ENCODE measurements around the gene HSPB1.
"Not testable (repeated sequence)": the region's sequence is repeated elsewhere in the genome, so short reads cannot be mapped to it uniquely, and the experiment has no call there.

Gene HSPB1

DNA sequence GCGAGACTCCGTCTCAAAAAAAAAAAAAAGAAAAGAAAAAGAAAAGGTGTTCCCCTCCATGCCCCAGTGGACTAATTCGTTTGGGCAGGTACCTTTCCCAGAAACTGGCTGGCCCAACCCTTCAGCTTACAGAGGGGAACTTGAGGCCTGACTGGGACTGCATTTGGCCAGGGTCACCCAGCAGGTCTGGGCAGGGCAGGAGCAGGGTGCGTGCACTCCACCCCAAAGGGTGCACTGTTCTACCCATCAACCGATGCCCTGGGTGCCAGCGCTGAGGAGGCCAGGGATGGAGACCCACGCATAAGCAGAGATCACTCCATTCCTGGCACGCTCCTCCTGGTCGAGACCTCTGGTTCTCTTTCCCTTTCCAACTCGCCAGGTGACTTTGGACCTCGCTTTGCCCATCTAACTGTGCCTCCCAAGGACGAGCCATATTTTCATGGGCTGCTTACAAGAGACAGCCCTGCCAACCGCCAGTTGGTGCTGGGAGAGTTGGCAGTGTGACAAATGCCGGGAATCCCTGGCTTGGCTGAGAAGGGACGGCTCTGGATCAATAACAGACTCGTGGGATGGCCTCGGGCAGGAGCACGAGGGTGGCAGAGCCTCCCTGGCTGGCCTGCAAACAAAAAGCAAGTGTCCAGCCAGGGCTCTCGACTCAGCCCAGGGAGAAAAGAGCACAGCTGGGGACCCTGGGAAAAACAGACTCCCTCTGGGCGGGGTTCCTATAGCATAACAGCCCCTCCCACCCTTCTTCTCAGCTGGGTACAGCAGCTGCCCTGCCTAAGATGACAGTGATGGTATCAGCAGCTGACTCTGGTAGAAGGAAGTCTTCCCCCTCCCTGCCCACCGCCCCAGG, 7.9 kb downstream of the HSPB1 start:
- DNase-seq, result peak; percentile 65 to 88

DNA sequence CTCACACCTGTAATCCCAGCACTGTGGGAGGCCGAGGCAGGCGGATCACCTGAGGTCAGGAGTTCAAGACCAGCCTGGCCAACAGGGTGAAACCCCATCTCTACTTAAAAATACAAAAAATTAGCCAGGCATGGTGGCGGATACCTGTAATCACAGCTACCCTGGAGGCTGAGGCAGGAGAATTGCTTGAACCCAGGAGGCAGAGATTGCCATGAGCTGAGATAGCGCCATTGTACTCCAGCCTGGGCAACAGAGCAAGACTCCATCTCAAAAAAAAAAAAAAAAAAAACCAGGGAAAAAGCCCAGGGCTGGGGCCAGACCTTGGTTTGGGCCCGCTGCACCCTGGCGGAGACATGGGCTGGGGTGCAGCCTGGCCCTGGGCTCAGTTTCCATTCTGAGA, 9.4 kb downstream of the HSPB1 start:
- not testable (repeated sequence) for DNase-seq

DNA sequence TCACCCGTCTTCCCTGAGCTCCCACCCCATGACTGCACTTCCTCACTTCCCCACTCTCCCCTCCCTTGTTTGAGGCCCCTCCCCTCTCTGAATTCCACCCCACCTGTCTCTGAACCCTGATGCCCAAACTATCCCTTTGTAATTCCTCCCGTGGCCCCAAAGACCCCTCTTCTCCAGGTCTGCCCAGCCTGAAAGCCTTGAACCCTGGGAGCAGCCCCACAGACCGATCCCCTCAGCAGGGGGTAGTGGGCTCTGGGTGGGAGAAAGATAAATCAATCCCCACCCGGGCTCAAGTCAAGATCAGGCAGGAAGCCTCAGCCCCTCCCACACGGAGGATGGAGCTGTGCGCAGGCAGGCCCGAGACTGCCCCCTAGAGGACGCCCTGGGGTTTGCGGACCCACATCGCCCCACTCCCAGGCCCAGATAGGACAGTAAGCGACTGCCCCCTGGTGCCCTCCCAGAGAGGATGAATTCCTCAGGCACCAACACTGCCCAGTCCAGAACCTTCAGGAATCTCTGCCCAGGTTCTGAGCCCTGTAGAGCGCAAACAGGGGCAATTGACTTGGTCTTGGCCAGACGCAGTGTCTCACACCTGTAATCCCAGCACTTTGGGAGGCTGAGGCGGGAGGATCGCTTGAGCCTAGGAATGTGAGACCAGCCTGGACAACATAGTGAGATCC, 11.7 kb downstream of the HSPB1 start:
- DNase-seq, result peak; percentile 35 to 78

DNA sequence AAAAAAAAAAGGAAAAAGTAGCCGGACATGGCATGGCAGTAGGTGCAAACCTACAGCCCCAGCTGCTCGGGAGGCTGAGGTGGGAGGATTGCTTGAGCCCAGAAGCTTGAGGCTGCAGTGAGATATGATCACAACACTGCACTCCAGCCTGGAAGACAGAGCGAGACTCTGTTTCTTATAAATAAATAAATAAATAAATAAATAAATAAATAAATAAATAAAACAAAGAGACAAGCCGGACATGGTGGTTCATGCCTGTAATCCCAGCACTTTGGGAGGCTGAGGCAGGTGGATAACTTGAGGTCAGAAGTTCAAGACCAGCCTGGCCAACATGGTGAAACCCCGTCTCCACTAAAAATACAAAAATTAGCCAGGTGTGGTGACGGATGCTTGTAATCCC, 12.3 kb downstream of the HSPB1 start:
- not testable (repeated sequence) for DNase-seq

DNA sequence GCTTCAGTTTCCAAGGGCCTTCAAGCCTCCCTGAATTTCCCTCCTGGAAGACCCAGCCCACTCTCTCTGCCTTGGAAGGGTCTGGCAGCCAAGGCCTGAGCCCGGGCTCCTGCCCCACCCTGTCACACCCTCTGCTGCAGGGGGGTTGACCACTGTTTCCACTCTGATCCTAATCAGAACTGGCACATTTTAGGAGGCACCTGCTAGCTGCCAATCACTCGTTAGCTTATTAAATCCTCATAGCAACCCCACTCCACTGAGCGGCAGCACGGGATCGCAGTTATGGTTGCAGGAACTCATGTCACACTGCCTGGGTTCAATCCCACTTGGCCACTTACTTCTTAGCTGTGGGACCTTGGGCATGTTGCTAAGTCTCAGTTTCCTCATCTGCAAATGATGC, 12.9 kb downstream of the HSPB1 start:
- no peak for DNase-seq

DNA sequence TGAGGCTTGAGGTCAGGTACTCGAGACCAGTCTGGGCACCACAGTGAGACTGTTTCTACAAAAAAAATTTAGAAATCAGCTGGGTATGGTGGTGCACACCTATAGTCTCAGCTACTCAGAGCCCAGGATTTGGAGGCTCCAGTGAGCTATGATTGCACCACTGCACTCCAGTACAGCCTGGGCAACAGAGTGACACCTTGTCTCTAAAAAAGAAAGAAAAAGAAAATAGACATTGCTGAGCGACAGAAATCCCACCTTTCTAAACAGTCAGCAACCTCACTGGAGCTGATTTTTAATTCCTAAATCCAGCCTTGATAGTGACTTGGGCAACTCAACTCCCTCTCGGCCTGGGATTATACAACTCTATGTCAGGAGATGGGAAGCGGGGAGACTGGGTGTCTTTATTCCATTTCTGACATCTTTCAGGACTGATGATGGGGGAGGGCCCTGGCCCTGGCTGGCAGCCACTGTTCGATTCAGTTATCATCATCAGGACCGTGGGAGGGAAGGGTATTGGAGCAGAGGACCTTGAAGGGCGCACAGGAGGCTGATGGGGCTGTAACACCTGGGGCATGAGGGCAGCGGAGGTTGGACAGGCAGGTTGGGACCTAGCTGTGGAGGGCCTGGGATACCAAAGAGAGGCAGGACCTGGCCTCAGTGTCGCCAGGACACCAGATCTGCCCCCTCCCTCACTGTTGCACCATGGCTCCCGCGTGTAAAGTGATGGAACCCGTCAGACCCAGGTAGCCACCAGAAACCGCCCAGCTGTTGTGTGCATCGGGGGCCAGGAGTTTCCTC, 14.7 kb downstream of the HSPB1 start:
- DNase-seq, result no peak

DNA sequence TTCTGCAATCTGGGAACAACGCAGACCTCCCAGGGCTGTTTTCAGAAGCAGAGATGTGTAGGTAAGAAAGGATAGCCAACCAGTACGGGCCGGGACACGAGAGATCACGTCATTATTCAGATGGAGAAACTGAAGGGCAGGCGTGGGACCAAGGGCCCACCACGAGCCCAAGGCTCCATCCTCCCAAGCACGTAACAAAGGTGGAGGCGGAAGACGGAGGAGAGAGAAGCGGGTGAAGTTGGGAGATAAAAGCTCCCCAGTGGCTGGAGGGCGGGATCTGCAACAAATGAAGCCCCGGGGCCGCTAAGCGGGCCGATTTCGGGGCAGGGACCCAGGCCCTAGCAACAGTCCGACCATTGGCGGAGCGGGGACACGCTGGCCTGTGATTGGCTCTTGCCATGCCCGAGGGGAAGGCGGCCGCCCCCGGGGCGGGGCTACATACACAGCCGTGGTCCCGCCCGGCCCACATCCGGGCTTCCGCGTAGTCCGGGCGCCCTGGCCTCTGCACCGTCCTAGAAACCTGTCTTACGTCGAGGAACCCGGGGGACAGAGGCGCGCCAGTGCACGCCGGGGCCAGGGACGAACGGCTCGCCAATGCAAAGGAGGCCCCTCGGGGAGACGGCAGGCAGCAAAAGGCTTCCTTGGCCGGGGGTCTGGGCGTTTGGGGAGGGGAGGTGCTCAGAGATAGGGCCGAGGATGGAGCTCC, 15.5 kb downstream of the HSPB1 start:
- DNase-seq, result peak; percentile 78 to 92

DNA sequence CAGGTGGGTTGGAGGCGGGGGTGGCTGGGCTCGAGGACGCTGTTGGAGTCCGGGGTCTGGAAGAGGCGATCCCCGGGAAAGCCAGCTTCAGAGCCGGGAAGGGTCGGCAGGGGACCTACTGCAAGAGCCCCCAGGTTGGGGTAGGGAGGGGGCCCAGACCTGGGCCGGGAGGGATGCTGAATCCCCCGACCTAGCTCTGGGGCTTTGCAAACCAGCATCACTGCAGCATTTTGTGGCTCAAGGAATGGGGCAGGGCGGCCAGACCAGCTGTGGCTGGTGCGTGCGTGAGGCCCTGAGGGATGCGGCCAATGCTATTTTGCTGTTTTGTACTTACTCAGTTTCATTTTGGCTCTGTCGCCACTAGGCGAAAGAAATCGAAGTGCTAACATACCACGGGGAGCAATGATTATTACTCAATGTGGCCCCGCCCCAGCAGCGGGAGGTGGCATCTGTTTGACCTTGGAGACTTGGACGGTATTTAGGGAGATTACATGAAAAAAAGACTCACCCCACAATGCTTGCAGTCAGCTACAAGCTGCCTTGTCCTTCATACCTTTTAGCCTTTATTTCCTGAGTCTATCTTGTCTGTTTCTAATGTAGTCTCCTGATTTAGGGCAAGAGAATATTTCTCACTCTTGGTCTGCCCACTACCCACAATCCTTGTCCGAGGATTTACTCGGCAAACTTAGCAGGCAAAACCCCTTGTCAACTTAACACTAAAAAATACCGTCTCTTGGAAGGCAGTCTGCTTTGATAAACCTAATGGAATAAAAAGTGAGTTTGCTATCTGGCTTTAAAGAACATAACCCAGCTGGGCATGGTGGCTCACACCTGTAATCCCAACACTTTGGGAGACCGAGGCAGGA, 16.2 kb downstream of the HSPB1 start:
- peak in 1 of 2 experiments; percentile 26 for DNase-seq

DNA sequence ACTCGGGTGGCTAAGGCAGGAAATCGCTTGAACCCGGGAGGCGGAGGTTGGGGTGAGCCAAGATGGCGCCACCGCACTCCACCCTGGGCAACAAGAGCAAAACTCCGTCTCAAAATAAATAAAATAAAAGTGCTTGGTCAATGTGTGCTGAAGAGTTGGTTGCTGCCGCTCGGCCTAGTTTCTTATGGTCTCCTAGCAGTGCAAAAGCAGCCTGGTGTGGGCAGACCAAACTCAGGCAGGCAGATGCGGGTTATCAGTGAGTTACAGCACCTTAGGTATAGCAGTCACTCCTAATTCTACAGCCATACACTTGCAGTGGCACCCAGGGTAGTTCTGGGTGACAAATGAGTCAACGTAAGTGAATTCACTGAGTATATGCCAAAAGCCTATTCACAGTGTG, 22.6 kb downstream of the HSPB1 start:
- no peak for DNase-seq

DNA sequence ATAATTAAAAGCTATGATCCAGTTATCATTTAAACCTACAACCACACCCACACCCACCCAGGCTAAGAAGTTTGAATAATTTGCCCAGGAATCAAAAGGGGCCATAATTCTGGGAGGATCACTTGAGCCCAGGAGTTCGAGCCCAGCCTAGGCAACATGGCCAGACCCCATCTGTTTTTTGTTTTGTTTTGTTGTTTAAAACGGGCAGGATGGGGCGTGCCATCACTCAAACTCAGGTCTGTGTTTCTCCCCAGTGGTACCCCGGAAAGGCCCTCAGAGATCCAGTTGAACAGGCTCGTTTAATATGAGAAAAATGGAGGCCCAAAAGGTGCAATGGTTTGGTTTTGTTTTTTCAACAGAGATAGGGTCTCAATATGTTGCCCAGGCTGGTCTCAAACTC, 23.3 kb downstream of the HSPB1 start:
- DNase-seq, result no peak

DNA sequence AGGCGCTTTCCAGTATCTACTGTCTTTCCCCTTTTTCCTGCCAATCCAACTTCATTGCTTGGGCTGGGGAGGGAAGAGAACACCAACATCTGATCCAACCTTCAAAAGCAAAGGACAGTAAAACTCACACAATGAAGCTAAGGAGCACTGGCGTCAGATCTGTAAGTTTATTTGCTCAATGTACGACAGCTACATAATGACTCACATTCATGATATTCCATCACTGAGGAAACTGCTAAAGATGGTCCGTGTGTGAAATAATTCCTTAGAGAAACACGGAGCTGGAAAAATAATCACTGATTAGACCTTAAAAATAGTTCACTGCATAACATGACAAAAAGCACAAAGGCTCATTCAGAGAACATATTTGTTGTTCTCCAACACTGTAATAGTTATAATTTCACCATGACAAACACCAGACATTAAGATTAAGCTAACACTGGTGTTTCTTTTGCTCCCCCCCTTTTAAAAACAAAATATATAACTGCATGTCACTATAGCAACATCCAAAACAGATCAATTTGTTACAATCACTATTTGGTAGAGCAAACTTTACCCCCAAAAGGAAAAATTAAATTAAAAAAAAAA, 24.3 kb downstream of the HSPB1 start:
- DNase-seq, result no peak

DNA sequence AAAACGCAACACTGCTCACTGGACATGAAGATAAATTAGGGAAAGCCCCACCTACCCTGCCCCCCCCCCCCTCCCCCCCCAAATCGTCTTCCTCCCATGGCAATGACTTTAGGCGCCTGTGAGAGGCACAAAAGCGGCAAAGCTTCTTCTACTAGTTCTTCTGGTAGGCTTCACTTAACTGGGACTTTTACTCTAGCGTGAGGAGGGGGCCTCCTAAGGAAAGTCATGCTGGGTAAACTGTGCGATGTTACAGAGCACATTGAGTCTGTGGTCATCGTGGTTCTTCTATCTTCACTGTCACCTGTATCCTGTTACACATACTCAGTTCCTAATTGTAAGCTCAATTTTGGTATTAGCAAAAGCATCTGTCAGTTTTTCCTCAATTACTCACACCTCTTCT, 25.1 kb downstream of the HSPB1 start:
- no peak for DNase-seq

DNA sequence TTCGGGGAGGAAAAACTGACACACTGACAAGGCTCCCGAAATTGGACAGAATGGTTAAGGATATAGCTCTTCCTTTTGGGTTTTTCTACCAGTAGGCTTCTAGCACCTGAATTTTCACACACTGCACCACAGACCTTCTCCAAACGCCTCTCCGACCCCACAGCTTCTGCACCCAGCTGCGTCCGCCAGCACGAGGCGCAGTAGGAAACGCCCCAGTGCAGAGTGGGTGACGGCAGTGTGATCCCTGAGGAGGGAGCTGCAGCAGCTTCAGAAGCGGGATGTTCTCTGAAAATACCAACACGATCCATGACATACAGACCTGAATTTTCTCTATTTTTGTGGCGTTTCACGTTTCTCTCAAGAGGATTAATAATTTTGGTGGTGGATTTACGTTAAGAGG, 25.9 kb downstream of the HSPB1 start:
- DNase-seq, result no peak

DNA sequence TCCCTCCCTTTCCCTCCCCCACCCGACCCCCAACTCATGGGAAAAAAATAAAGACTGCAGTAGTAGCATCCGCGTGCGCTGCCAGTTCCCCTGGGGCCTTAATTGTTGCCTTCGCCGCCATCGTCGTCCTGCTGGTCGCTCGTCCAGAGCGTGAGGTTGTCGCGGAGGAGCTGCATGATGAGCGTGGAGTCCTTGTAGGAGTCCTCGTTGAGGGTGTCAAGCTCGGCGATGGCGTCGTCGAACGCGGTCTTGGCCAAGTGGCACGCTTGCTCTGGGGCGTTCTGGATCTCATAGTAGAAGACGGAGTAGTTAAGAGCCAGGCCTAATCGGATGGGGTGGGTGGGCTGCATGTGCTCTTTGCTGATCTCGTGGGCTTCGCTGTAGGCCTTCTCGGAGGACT, 27.0 kb downstream of the HSPB1 start:
- DNase-seq, result no peak

DNA sequence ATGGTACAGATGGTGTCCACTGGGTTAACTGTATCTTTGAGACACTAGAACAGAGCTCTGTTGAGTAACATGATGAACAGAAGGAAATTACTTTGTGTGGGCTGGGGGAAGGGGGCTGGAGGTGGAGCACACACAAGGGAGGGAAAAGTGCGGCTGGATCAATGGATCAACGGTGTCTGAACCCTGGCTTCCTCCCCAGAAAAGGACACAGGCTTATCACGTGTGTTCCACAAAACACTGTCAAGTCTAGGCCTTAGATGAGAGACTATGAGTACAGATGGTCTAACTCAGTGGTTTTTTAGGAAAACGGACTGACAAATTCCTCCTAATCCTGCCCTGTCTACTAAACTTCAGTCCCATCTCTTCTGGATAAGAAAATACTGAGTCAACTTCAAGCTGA, 27.8 kb downstream of the HSPB1 start:
- no peak for DNase-seq

DNA sequence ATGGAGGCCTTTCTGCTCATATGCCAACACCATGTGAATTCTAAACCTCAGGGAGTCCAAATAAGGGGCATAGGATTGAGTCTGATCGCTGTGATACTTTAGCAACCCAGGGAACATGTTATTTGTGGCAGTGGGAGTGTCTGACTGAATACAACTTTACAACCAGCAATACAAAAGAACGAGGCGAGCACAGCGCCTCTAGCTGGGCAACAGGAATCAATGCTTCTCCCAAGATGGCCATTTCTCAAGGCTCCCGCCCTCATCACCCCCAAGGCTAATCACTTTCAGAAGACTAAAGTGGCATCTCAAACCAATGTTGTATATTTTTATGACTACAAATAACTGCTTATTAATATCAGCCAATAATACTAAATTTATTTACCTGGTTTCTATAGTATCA, 28.2 kb downstream of the HSPB1 start:
- no peak for DNase-seq

DNA sequence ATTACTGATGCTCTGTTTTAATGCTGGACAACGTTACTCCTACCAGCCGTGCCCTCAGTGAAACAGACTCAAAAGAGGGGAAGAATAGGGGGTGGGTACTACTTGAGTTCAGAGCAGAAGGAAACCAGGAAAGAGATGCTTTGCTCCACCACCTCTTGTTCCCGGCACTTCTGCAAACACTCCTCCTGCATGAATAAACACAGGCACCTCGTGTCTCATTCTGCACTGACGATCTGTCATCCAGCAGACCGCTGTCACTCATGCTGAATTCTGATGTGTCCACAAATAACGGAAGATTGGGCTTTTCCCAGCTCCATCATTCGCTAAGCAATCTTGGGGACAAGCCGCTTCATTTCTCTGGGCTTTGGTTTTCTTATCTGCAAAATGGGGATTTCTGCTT, 29.6 kb downstream of the HSPB1 start:
- DNase-seq, result no peak

DNA sequence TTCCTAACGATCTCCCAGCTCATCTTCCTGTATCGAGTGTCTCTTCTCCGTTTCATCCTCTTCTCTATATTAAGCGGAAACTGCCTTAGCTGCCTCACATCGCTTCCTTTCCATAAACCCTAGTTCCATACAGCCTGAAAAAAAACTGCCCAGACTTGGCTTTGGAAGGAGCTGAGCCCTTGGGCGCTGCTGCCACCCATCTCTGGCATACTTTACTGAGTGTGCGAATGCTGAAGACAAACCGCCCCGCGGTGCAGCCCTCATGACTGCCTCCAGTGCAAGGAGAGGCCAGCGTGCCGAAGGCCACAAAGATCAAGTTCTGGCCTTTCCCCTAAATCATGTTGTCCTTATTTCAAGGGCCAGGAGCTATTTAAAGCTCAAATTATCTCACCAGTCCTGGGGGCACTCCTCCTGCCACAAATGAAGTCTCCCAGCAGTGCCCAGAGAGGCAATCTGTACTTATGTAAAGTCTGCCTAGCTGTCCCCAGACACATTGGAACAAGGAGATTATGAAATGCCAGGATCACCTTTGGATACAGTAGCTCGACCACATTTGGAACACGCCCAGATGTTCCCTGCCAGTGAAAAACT, 31.1 kb downstream of the HSPB1 start:
- DNase-seq, result no peak

DNA sequence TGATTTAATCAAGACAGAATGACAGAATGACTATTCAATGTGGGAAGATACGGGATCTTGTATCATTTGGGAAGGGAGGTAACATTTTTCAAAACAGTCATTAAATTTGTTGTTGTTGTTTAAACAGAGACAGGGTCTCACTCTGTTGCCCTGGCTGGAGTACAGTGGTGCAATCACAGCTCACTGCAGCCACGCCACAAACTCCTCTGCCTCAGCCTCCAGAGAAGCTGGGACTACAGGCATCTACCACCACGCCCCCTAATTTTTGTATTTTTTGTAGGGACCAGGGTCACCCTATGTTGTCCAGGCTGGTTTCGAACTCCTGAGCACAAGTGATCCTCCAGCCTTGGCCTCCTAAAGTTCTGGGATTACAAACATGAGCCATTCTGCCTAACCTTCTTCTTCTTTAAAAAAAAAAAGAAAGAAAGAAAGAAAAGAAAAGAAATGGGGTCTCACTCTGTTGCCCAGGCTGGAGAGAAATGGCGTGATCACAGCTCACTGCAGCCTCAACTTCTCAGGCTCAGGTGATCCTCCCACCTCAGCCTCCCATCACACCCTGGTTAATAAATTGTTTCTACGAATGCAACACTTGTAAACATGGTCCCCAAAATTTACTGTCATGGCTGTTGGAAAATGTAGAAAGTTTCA, 32.0 kb downstream of the HSPB1 start:
- no peak for DNase-seq

DNA sequence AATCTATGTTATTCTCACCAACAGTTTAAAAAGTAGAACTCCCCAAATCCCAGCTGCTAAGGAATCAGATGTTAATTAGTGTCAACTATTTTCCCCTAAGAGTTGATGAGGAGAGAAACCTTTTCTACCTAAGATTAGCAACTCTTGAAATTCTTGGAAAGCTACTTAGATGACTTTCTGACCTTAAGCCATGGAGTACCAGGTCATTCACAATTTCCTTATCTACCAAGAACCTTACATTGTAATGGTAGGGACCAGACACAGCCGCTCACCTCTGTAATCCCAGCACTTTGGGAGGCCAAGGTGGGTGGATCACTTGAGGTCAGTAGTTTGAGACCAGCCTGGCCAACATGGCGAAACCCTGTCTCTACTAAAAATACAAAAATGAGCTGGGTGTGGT, 32.9 kb downstream of the HSPB1 start:
- not testable (repeated sequence) for DNase-seq

DNA sequence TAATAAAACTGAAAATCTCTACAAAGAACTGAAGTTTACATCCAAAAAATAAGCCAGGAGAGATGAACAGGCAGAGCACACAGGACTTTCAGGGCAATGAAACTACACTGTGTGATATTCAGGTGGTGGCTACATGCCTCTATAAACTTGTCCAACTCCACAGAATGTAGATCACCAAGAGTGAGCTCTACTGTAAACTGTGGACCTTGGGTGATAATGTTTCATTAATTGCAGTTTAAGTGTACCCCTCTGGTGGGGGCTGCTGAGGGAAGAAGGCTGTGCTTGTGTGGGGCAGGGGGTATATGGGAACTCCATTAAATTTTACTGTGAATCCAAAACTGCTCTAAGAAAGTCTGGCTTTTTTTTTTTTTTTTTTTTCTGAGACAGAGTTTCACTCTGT, 33.6 kb downstream of the HSPB1 start:
- DNase-seq, result no peak

All from NCI-H446 (cell line).